ENCODE data around the gene PSD2. TPM values are rescaled to one million over a fixed set of nuclear protein-coding genes. Genes with fewer than 3 reads are reported as not detected.

PSD2 gene
- total RNA-seq, 1 experiment from 2014 or later = 0.22 TPM

GRCh38 chr5:139772089-139772791 lies 23.4 kb upstream of the PSD2 start:
- H3K14ac ChIP-seq (ENCODE audit: insufficient read depth, low read length) = no peak overlapping the region; the same call in 1 of the 2 replicates
- H3K18ac ChIP-seq (ENCODE audit: insufficient read length, low read depth, low read length) = no peak overlapping the region
- H2BK12ac ChIP-seq (ENCODE audit: insufficient read length, low read depth, low read length) = no peak overlapping the region
- H4K8ac ChIP-seq (replicated peaks; ENCODE audit: insufficient read length, low read depth, low read length) = no peak overlapping the region
- H3K4me1 Mint-ChIP-seq = peaks cover 8 to 20% of the 10 kb centered on the region in 2 experiments
- no peak overlapping the region for H3T11ph ChIP-seq (ENCODE audit: low read length)
- TF ChIP-seq CTCF (conservative IDR thresholded peaks at IDR 0.05) = no peak
- H2BK15ac ChIP-seq (ENCODE audit: low read depth, low read length) = no peak overlapping the region
- no peak overlapping the region for H2AFZ ChIP-seq (ENCODE audit: low read length)
- no peak overlapping the region for H3K4ac ChIP-seq (ENCODE audit: low read depth, low read length)
- H3K23ac ChIP-seq (ENCODE audit: insufficient read length, low read depth, low read length) = no peak overlapping the region
- H3K36me3 Mint-ChIP-seq (ENCODE audit: insufficient read depth in 1 of 3, low read depth in 3 of 3) = no peaks in the 10 kb centered on the region
- no peak overlapping the region for H3K27ac ChIP-seq (ENCODE audit: insufficient read length, low read depth, low read length)
- H2BK20ac ChIP-seq (ENCODE audit: low read depth, low read length, poor library complexity, severe bottlenecking) = no peak overlapping the region
- no peak overlapping the region for H3K9ac ChIP-seq (ENCODE audit: extremely low read depth, insufficient read length, low read length)
- peaks cover 52% of the 10 kb centered on the region for H3K27me3 Mint-ChIP-seq (ENCODE audit: low read depth)
- H3K56ac ChIP-seq (ENCODE audit: insufficient read length, low read depth, low read length) = no peak overlapping the region
- H3K27me3 ChIP-seq (ENCODE audit: insufficient read depth, low read length) = no peaks in the 10 kb centered on the region
- H3K4me3 Mint-ChIP-seq = no peak overlapping the region
- no peaks in the 10 kb centered on the region for H3K9me3 Mint-ChIP-seq
- no peak overlapping the region for H4K91ac ChIP-seq (ENCODE audit: insufficient read length, low read depth, low read length)
- H3K4me2 ChIP-seq (ENCODE audit: insufficient read depth, insufficient read length, low read length) = no peak overlapping the region
- no peaks in the 10 kb centered on the region for H3K9me3 ChIP-seq (ENCODE audit: control insufficient read depth, low read depth, low read length)
- no peak for DNase-seq
- no peak overlapping the region for H2AK5ac ChIP-seq (ENCODE audit: insufficient read length, low read length)
- H3K23me2 ChIP-seq (ENCODE audit: insufficient read length, low read depth, low read length, poor library complexity, severe bottlenecking) = no peaks in the 10 kb centered on the region
- no peaks in the 10 kb centered on the region for H3K79me1 ChIP-seq (ENCODE audit: insufficient read depth, low read depth, low read length, poor library complexity, severe bottlenecking)
- no peaks in the 10 kb centered on the region for H3K79me2 ChIP-seq (ENCODE audit: insufficient read depth, low read length)
- H3K4me1 ChIP-seq (ENCODE audit: insufficient read depth, low read length) = no peaks in the 10 kb centered on the region; the same call in 1 of the 2 replicates
- no CpG with 5 or more reads among the region's 8 CpGs for WGBS (ENCODE audit: extremely low coverage, insufficient read length, low lambda C conversion rate)
- no peak overlapping the region for H2BK120ac ChIP-seq (ENCODE audit: low read depth, low read length, poor library complexity, severe bottlenecking)
- no peaks in the 10 kb centered on the region for H4K20me1 ChIP-seq (ENCODE audit: control insufficient read depth, insufficient read depth, insufficient read length)
- H4K5ac ChIP-seq (ENCODE audit: insufficient read length, low read depth, low read length) = no peak overlapping the region
- H3K27ac Mint-ChIP-seq = no peak overlapping the region
- no peak overlapping the region for H2BK5ac ChIP-seq (ENCODE audit: insufficient read length, low read length)

Measured in H9 (cell line).